GM20000 (cell line): ENCODE measurements around the gene ZEB1.

Experiments
- DNase-seq: peaks from one replicate; pipeline ENCODE4 v3.0.0; 2012; ENCODE audit warnings: low spot score
- TF ChIP-seq, protein P1 (sequence below): IDR thresholded peaks from 2 replicates; pipeline ENCODE4 v1.5.1; 2012; ENCODE audit warnings: mild to moderate bottlenecking, control low read depth; ENCODE audit errors: extremely low read depth, missing control alignments

The ZEB1 gene

GRCh38 chr10:31303212-31303611, 15.8 kb upstream of the ZEB1 start:
- TF ChIP-seq, protein P1, sequence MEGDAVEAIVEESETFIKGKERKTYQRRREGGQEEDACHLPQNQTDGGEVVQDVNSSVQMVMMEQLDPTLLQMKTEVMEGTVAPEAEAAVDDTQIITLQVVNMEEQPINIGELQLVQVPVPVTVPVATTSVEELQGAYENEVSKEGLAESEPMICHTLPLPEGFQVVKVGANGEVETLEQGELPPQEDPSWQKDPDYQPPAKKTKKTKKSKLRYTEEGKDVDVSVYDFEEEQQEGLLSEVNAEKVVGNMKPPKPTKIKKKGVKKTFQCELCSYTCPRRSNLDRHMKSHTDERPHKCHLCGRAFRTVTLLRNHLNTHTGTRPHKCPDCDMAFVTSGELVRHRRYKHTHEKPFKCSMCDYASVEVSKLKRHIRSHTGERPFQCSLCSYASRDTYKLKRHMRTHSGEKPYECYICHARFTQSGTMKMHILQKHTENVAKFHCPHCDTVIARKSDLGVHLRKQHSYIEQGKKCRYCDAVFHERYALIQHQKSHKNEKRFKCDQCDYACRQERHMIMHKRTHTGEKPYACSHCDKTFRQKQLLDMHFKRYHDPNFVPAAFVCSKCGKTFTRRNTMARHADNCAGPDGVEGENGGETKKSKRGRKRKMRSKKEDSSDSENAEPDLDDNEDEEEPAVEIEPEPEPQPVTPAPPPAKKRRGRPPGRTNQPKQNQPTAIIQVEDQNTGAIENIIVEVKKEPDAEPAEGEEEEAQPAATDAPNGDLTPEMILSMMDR, result no peak
- no peak for DNase-seq

- DNase-seq, result no peak
- TF ChIP-seq, protein P1, result no peak
Measured at GRCh38 chr10:31304291-31304970, 14.6 kb upstream of the ZEB1 start.

DNA sequence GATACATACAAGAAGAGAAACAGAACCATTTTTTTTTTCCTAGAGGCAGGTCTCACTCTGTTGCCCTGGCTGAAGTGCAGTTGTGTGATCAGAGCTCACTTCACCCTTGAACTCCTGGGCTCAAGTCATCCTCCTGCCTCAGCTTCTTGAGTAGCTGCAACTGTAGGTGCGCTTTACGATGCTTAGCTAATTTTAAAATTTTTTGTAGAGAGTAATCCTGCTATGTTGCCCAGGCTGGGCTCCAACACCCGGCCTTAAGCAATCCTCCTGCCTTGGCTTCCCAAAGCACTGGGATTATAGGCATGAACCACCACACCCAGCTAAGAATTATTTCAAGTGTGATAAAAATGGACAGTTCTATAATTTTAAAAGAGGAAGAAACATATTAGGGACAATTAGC, 5.6 kb upstream of the ZEB1 start:
- DNase-seq, result no peak
- TF ChIP-seq, protein P1, result no peak

- DNase-seq, result no peak
Measured at GRCh38 chr10:31314256-31315150, 4.5 kb upstream of the ZEB1 start.

GRCh38 chr10:31315453-31315852, 3.6 kb upstream of the ZEB1 start:
- DNase-seq, result no peak
- TF ChIP-seq, protein P1, result no peak

More at GRCh38 chr10:31314256-31315150, 4.5 kb upstream of the ZEB1 start:
- TF ChIP-seq, protein P1, result no peak

GRCh38 chr10:31317171-31317570, 1.8 kb upstream of the ZEB1 start:
- TF ChIP-seq, protein P1, result no peak

More at GRCh38 chr10:31317171-31317570, 1.8 kb upstream of the ZEB1 start:
- DNase-seq, result no peak
